Fibroblast of the aortic adventitia (primary cell): ENCODE measurements around the gene ATP8B1. TPM values are rescaled to one million over a fixed set of nuclear protein-coding genes. Genes with fewer than 3 reads are reported as not detected.

Source experiments
- DNase-seq: peaks from one replicate; pipeline ENCODE4 v3.0.0-alpha.2; 2010; ENCODE audit warnings: low read depth
- H3K4me3 ChIP-seq: 2 replicates; pipeline ENCODE4 v1.5.1; 2011; ENCODE audit warnings: low read depth, mild to moderate bottlenecking, control low read depth, low read length, moderate library complexity
- total RNA-seq: library from RNA; depleted of rRNA; stranded (reverse); fragments of >200 nt; gene quantifications from 2 replicates; pipeline ENCODE4 v1.2.3, GENCODE V29; 2012; ENCODE audit warnings: low replicate concordance
- TF ChIP-seq, protein P1 (sequence below): IDR thresholded peaks from 2 replicates; pipeline ENCODE4 v1.5.1; 2011; ENCODE audit warnings: mild to moderate bottlenecking, low read length, control low read depth, inconsistent platforms; ENCODE audit not compliant: insufficient read depth

Gene ATP8B1
- total RNA-seq, 1 donor, result 80.4 TPM

DNA sequence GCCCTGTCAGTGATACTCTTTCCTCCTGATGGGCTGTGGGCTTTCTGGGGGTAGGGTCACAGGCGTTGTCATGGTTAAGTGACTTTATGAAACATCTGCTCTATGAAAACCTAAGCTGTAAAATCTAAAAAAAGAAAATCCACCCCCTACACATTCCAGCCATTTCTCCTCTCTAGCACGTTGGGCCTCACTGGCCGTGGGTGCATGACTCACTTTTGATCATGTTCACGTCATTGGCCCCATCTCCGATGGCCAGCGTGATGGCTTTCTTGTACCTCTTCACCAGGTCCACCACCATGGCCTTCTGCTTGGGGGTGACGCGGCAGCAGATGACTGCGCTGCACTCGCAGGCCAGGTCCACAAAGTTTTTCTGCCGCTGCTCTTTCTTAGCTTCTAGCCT, 142.2 kb downstream of the ATP8B1 start:
- no peak overlapping the region for H3K4me3 ChIP-seq
- no peak for DNase-seq
- TF ChIP-seq, protein P1, sequence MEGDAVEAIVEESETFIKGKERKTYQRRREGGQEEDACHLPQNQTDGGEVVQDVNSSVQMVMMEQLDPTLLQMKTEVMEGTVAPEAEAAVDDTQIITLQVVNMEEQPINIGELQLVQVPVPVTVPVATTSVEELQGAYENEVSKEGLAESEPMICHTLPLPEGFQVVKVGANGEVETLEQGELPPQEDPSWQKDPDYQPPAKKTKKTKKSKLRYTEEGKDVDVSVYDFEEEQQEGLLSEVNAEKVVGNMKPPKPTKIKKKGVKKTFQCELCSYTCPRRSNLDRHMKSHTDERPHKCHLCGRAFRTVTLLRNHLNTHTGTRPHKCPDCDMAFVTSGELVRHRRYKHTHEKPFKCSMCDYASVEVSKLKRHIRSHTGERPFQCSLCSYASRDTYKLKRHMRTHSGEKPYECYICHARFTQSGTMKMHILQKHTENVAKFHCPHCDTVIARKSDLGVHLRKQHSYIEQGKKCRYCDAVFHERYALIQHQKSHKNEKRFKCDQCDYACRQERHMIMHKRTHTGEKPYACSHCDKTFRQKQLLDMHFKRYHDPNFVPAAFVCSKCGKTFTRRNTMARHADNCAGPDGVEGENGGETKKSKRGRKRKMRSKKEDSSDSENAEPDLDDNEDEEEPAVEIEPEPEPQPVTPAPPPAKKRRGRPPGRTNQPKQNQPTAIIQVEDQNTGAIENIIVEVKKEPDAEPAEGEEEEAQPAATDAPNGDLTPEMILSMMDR, result no peak

GRCh38 chr18:57659460-57660102, 143.5 kb downstream of the ATP8B1 start:
- TF ChIP-seq, protein P1, result no peak
- H3K4me3 ChIP-seq, result no peak overlapping the region
- peak; percentile 71 for DNase-seq

GRCh38 chr18:57657542-57657941, 145.6 kb downstream of the ATP8B1 start:
- TF ChIP-seq, protein P1, result no peak
- DNase-seq, result peak; percentile 19

GRCh38 chr18:57655740-57656139, 147.4 kb downstream of the ATP8B1 start:
- TF ChIP-seq, protein P1, result no peak

More at GRCh38 chr18:57657542-57657941, 145.6 kb downstream of the ATP8B1 start:
- H3K4me3 ChIP-seq, result no peak overlapping the region

DNA sequence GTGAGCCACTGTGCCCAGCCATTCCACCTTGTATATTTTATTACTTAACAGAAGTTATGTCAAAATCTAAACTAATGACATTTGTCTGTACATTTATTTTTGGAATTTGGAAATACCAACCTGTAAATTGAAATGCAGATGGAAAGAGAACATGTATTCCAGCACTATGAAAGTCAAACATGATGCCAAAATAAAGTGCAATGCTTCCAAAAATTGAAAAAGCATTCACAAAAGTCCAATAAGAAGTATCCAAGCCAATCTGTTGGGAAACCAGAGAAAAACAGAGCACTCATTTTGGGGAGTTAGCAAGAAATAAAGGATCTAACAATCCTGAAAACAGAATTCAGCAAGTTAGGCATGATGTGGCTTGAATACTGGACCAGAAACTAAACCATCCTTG, 151.2 kb downstream of the ATP8B1 start:
- no peak for DNase-seq
- TF ChIP-seq, protein P1, result no peak

More at GRCh38 chr18:57655740-57656139, 147.4 kb downstream of the ATP8B1 start:
- H3K4me3 ChIP-seq, result no peak overlapping the region
- no peak for DNase-seq

GRCh38 chr18:57649556-57650500, 153.3 kb downstream of the ATP8B1 start:
- TF ChIP-seq, protein P1, result no peak
- no peak overlapping the region for H3K4me3 ChIP-seq
- DNase-seq, result peak; percentile 93

More for the DNA sequence above, 151.2 kb downstream of the ATP8B1 start:
- no peak overlapping the region for H3K4me3 ChIP-seq
